ENCODE results near the gene CELF2.

- TF ChIP-seq, protein P1, sequence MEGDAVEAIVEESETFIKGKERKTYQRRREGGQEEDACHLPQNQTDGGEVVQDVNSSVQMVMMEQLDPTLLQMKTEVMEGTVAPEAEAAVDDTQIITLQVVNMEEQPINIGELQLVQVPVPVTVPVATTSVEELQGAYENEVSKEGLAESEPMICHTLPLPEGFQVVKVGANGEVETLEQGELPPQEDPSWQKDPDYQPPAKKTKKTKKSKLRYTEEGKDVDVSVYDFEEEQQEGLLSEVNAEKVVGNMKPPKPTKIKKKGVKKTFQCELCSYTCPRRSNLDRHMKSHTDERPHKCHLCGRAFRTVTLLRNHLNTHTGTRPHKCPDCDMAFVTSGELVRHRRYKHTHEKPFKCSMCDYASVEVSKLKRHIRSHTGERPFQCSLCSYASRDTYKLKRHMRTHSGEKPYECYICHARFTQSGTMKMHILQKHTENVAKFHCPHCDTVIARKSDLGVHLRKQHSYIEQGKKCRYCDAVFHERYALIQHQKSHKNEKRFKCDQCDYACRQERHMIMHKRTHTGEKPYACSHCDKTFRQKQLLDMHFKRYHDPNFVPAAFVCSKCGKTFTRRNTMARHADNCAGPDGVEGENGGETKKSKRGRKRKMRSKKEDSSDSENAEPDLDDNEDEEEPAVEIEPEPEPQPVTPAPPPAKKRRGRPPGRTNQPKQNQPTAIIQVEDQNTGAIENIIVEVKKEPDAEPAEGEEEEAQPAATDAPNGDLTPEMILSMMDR (IDR thresholded peaks at IDR 0.05) = no peak
- TF ChIP-seq POLR2A (IDR thresholded peaks at IDR 0.05) = no peak
Measured at GRCh38 chr10:11088709-11089108, 71.0 kb downstream of the CELF2 start.

Measured in body of pancreas (tissue), 4 donors.